HUES64 (cell line): ENCODE results near the gene USP11.

ENCODE experiments used
- H3K27ac ChIP-seq: 2 replicates; pipeline ENCODE4 v1.7.0; 2013; ENCODE audit warnings: low read depth, low read length, inconsistent platforms
- H3K27me3 ChIP-seq: 2 replicates; pipeline ENCODE4 v1.6.1; 2013; ENCODE audit warnings: mild to moderate bottlenecking, low read length; ENCODE audit not compliant: insufficient read depth
- H3K36me3 ChIP-seq: 2 replicates; pipeline ENCODE4 v1.6.1; 2013; ENCODE audit warnings: mild to moderate bottlenecking, low read length; ENCODE audit not compliant: insufficient read depth
- H3K4me1 ChIP-seq: 2 replicates; pipeline ENCODE4 v1.6.1; 2013; ENCODE audit warnings: mild to moderate bottlenecking, low read length, moderate library complexity; ENCODE audit not compliant: insufficient read depth
- H3K4me3 ChIP-seq: 2 replicates; pipeline ENCODE4 v1.5.1; 2013; ENCODE audit warnings: mild to moderate bottlenecking, low read length, moderate library complexity
- H3K9ac ChIP-seq: 2 replicates; pipeline ENCODE4 v1.6.1; 2013; ENCODE audit warnings: mild to moderate bottlenecking, low read depth, low read length
- H3K9me3 ChIP-seq: 2 replicates; pipeline ENCODE4 v1.6.1; 2013; ENCODE audit warnings: low read depth, low read length; ENCODE audit not compliant: insufficient read depth
- WGBS: fragments of 150-250, 120-280 bp; methylation state at CpG from one replicate; pipeline ENCODE4 v1.1.7; 2013; ENCODE audit warnings: missing lambda C conversion rate; 5-methylcytosine and 5-hydroxymethylcytosine counted together

Gene USP11

DNA sequence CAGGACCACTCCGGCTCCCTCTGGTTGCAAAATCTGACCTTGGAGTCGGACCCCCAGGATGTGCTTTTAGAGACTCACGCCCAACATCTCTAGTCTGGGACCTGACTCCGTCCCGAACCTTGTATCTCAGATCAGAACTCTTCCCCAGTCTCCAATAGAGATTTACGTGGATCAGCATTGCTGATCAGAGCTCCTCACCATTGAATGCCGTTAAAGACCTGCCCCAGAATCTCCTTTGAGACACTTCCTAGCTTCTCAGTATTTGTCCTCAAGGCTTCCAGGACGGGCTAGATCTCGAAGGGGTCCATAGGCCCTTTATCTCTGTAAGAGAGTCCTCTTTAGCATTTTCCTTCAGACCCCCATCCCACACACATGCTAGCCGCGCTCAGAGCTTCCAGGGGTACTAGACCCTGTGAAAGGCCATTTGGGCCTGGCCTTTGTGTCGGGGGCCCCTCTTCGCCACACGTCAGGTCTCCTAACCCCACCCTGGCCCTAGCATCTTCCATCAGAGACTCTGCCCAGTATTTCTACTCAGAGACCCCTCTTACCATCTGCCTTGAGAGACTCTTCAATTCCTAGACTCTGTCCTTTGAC lies 38.5 kb upstream of the USP11 start:
- H3K4me1 ChIP-seq, result peaks cover 21% of the 10 kb centered on the region; the same call in 1 of the 2 replicates
- 10% methylated on average over 14 of the region's 14 CpGs for WGBS
- H3K9ac ChIP-seq, result peak overlapping the region; percentile 97
- H3K27ac ChIP-seq, result peak overlapping the region; percentile 90
- peak overlapping the region; percentile 94 for H3K4me3 ChIP-seq
- peaks cover 6% of the 10 kb centered on the region; the same call in 1 of the 2 replicates for H3K27me3 ChIP-seq
- H3K36me3 ChIP-seq, result peaks cover 40% of the 10 kb centered on the region
- no peaks in the 10 kb centered on the region for H3K9me3 ChIP-seq

DNA sequence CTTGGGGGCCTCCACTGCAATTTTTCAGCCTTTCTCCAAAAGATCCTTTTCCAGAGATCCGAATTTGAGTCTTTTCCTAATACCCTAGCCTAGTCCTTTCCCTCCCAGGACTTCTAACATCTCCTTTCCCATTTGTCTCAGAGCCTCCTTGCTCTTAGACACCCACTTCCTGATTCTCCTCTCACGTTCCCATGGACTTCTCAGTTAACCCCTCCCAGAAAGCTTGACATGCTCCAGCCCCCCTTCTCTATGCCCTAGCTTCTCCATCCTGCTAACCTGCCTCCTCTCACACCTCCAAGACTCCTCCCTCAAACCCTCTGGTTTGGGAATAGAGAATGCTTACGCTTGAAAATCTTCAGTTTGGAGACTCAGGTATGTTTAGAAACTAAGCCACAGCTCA lies 36.7 kb upstream of the USP11 start:
- peaks cover 6% of the 10 kb centered on the region; the same call in 1 of the 2 replicates for H3K27me3 ChIP-seq
- 63% methylated on average over 3 of the region's 3 CpGs for WGBS
- no peak overlapping the region for H3K27ac ChIP-seq
- H3K9ac ChIP-seq, result no peak overlapping the region
- peak overlapping the region; percentile 27; the same call in 1 of the 2 replicates for H3K4me3 ChIP-seq
- no peaks in the 10 kb centered on the region for H3K9me3 ChIP-seq
- peaks cover 56% of the 10 kb centered on the region for H3K36me3 ChIP-seq
- peaks cover 21% of the 10 kb centered on the region; the same call in 1 of the 2 replicates for H3K4me1 ChIP-seq

DNA sequence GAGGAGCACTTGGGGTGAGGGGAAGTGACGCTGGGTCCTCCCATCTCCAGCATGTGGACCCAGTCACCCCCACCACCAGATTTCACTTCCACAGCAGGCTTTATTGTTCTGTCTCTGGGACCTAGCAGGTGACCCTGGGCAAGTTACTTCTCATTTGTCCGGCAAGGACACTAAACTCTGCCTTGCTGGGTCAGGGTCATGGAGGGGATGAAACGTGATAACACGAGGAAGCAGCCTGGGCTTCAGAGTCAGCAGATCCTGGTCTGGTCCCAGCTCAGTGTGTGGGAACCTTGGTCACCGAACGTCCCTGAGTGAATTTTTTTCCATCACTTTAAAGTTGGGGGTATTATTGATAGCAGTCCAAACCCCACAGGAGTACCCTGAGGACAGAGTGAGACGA lies 35.3 kb upstream of the USP11 start:
- no peaks in the 10 kb centered on the region for H3K27me3 ChIP-seq
- H3K9ac ChIP-seq, result peak overlapping the region; percentile 26
- peak overlapping the region; percentile 55 for H3K27ac ChIP-seq
- H3K4me3 ChIP-seq, result peak overlapping the region; percentile 9
- H3K4me1 ChIP-seq, result peaks cover 21% of the 10 kb centered on the region; the same call in 1 of the 2 replicates
- peaks cover 70% of the 10 kb centered on the region for H3K36me3 ChIP-seq
- H3K9me3 ChIP-seq, result no peaks in the 10 kb centered on the region
- WGBS, result 75% methylated on average over 6 of the region's 7 CpGs

DNA sequence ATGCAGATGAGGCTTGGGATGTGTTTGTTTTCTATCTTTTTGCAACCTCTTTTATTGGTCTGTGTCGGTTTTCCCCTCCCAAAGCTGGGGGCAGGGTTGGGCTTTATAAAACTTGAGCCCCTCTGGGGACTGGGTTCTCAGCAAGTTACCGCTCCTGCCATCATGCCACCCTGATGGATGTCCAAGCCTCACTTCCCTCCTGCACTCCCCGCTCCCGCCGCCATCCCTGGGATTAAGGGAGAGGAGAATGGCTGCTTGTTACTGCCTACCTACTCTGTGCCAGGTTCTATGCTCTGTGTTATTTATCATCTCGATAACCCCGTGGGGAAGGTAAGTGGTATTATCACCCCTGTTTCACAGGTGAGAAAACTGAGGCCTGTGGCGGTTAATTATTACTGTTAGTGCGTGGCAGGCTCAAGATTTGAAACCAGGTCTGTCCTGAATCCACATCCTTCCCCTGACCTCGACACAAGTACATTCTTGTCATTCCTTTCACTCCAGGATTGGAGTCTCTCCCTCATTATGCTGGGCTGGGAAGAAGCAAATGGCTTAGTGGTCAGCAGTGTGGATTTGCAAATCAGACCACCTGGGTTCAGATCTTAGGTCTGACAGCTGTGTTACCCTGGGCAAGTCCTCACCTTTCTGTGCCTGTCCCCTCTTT lies 34.7 kb upstream of the USP11 start:
- WGBS, result 77% methylated on average over 7 of the region's 10 CpGs
- H3K4me3 ChIP-seq, result peak overlapping the region; percentile 9
- peak overlapping the region; percentile 55 for H3K27ac ChIP-seq
- H3K27me3 ChIP-seq, result no peaks in the 10 kb centered on the region
- peaks cover 21% of the 10 kb centered on the region; the same call in 1 of the 2 replicates for H3K4me1 ChIP-seq
- H3K9ac ChIP-seq, result peak overlapping the region; percentile 26; the same call in 1 of the 2 replicates
- peaks cover 76% of the 10 kb centered on the region for H3K36me3 ChIP-seq
- no peaks in the 10 kb centered on the region for H3K9me3 ChIP-seq

DNA sequence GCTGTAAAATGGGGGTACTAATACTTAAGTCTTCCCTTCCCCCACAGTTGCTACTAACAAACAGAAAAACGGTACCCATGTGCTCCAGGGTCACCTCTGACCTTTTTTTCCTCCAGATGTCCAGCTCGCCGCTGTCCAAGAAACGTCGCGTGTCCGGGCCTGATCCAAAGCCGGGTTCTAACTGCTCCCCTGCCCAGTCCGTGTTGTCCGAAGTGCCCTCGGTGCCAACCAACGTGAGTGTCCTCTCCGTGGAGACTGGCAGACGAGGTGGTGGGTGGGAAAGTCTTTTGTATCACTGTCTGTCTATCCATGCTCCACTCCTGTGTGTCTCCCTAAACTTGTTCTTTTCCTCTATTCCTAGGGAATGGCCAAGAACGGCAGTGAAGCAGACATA lies 34.1 kb upstream of the USP11 start:
- peaks cover 80% of the 10 kb centered on the region for H3K36me3 ChIP-seq
- H3K4me1 ChIP-seq, result peaks cover 21% of the 10 kb centered on the region; the same call in 1 of the 2 replicates
- no peaks in the 10 kb centered on the region for H3K9me3 ChIP-seq
- no peak overlapping the region for H3K27ac ChIP-seq
- no peak overlapping the region for H3K4me3 ChIP-seq
- no peaks in the 10 kb centered on the region for H3K27me3 ChIP-seq
- H3K9ac ChIP-seq, result no peak overlapping the region
- 93% methylated on average over 15 of the region's 15 CpGs for WGBS

DNA sequence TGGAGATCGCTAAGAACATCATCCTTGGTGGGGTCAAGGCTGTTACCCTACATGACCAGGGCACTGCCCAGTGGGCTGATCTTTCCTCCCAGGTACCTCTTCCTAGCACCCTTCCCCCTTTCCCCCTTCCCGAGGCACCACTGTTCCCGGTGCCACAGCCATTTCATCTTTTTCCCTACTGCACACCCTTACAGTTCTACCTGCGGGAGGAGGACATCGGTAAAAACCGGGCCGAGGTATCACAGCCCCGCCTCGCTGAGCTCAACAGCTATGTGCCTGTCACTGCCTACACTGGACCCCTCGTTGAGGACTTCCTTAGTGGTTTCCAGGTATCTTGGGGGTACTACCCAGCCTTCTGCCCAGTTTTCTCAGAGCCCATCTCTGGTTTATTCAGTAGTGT lies 33.5 kb upstream of the USP11 start:
- WGBS, result 97% methylated on average over 10 of the region's 10 CpGs
- Histone ChIP-seq H3K27me3 (no peaks in the 10 kb centered on the region), H3K36me3 (peaks cover 86% of the 10 kb centered on the region), H3K27ac (no peak overlapping the region), H3K9ac (no peak overlapping the region; the same call in 1 of the 2 replicates), H3K4me1 (peaks cover 21% of the 10 kb centered on the region; the same call in 1 of the 2 replicates), H3K4me3 (no peak overlapping the region), H3K9me3 (no peaks in the 10 kb centered on the region)

DNA sequence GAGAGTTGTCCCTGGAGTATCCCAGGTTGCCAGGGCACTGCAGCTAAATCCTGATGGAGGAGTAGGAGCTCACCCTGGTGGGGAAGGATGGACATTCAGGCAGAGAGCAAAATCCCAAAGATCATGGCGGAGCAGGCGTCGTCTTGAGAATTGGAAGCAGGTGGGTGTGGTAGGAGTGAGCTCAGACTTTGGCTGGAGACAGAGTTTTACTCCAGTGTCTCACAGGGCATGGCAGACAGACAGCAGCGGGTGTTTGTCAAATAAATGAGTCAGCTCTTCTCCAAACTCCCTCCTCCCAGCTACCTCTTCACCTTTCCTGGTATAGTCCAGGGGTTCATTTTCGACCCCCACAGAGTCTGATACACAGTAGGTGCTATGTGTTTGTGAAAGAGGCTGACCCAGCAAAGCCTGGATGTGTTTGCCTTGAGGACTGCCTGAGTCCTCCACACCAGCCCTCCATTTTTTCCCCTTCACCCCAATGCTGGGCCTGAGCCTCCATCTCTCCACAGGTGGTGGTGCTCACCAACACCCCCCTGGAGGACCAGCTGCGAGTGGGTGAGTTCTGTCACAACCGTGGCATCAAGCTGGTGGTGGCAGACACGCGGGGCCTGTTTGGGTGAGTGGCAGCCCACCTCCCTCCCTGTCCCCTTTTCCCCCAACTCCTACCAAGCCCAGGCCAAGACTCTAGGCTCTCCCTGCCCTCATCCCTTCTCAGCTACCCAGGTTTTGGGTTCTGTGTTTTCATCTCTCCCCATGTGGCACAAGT lies 32.2 kb upstream of the USP11 start:
- Histone ChIP-seq H3K4me1 (peaks cover 20% of the 10 kb centered on the region; the same call in 1 of the 2 replicates), H3K9ac (no peak overlapping the region), H3K27ac (no peak overlapping the region), H3K36me3 (peaks cover 95% of the 10 kb centered on the region), H3K9me3 (no peaks in the 10 kb centered on the region), H3K4me3 (no peak overlapping the region), H3K27me3 (no peaks in the 10 kb centered on the region)
- 95% methylated on average over 9 of the region's 9 CpGs for WGBS

DNA sequence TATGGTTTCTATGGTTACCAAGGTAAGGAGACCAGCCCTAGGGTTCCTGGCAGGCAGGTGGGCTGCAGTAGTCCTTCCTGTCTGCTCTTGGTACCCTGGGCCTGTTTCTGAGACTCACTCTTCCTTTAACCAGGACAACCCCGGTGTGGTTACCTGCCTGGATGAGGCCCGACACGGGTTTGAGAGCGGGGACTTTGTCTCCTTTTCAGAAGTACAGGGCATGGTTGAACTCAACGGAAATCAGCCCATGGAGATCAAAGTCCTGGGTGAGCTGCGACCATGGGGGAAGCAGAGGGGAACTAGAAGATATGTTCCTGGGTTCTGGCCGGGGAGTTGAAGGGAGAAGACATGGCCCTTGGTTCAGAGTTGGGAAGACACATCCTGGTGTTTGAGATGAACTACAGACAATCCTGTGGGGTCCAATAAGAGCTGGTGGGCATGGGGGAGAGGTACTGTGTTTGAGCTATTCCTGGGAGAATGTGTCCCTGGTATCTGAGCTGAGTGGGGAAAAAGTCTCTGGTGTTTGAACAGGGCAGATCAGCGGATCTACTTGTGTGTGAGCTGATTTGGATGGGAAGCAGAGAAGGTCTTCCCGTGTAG lies 31.4 kb upstream of the USP11 start:
- Histone ChIP-seq H3K27me3 (no peaks in the 10 kb centered on the region), H3K27ac (no peak overlapping the region), H3K9me3 (no peaks in the 10 kb centered on the region), H3K36me3 (peaks cover 96% of the 10 kb centered on the region), H3K9ac (no peak overlapping the region), H3K4me3 (no peak overlapping the region), H3K4me1 (peaks cover 12% of the 10 kb centered on the region; the same call in 1 of the 2 replicates)
- WGBS, result 94% methylated on average over 8 of the region's 9 CpGs

DNA sequence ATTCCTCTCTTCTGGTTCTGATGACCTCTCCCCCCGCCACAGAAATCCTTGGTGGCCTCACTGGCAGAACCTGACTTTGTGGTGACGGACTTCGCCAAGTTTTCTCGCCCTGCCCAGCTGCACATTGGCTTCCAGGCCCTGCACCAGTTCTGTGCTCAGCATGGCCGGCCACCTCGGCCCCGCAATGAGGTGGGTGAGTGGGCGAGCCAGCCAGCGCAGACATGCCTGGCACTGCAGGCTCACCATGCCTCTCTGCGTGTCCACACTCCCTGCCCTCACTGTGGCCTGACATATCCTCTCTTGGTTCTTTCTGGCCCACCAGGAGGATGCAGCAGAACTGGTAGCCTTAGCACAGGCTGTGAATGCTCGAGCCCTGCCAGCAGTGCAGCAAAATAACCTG lies 30.5 kb upstream of the USP11 start:
- H3K9me3 ChIP-seq, result no peaks in the 10 kb centered on the region
- no peak overlapping the region for H3K27ac ChIP-seq
- H3K4me3 ChIP-seq, result no peak overlapping the region
- 96% methylated on average over 11 of the region's 11 CpGs for WGBS
- no peak overlapping the region for H3K9ac ChIP-seq
- H3K4me1 ChIP-seq, result peaks cover 9% of the 10 kb centered on the region; the same call in 1 of the 2 replicates
- H3K27me3 ChIP-seq, result no peaks in the 10 kb centered on the region
- peaks cover 96% of the 10 kb centered on the region for H3K36me3 ChIP-seq

DNA sequence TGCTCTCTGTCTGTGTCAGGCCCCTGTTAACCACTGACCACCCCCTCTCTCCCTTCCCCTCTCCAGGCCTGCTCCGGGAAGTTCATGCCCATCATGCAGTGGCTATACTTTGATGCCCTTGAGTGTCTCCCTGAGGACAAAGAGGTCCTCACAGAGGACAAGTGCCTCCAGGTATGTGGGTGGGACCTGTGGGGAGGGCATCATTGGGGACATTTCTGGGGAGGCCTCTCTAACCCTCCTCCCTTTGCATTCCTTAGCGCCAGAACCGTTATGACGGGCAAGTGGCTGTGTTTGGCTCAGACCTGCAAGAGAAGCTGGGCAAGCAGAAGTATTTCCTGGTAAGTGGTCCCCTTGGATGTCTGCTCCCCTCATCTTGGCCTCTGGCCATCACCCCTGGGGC lies 29.9 kb upstream of the USP11 start:
- H3K4me1 ChIP-seq, result peaks cover 3% of the 10 kb centered on the region; the same call in 1 of the 2 replicates
- no peak overlapping the region for H3K27ac ChIP-seq
- H3K9me3 ChIP-seq, result no peaks in the 10 kb centered on the region
- H3K9ac ChIP-seq, result no peak overlapping the region
- peaks cover 96% of the 10 kb centered on the region for H3K36me3 ChIP-seq
- H3K4me3 ChIP-seq, result no peak overlapping the region
- H3K27me3 ChIP-seq, result no peaks in the 10 kb centered on the region
- 93% methylated on average over 4 of the region's 4 CpGs for whole genome bisulfite sequencing

DNA sequence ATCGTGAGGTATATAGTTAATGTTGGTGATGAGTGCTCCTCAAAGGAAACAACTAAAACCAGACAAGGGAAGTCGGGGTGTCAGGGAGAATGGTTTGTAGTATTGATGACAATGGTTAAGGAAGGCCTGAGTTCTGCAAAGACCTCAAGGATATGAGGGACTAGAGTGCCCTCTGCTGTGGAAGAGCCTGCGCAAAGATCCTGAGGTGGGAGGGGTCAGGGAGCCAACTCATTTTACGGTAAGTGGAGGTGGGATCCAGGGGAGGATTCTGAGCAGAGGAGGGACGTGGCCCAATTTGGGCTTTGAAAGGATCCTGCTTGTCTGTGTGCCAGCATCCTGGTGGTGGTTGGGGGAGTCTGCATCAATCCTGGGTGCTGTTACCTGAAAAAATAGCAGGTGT lies 27.8 kb upstream of the USP11 start:
- H3K36me3 ChIP-seq, result peaks cover 97% of the 10 kb centered on the region

More for the DNA sequence above, 27.8 kb upstream of the USP11 start:
- Histone ChIP-seq H3K9me3 (no peaks in the 10 kb centered on the region), H3K27me3 (no peaks in the 10 kb centered on the region), H3K9ac (no peak overlapping the region), H3K4me1 (no peaks in the 10 kb centered on the region), H3K4me3 (no peak overlapping the region), H3K27ac (no peak overlapping the region)
- WGBS, result 89% methylated on average over 5 of the region's 5 CpGs
